Endodermal cell (in vitro differentiated cells): ENCODE data around the gene KLC4. TPM values are rescaled to one million over a fixed set of nuclear protein-coding genes. Genes with fewer than 3 reads are reported as not detected.
"Not testable (repeated sequence)": the region's sequence is repeated elsewhere in the genome, so short reads cannot be mapped to it uniquely, and the experiment has no call there.

ENCODE experiments used
- DNase-seq: peaks from one replicate; pipeline ENCODE4 v3.0.0-alpha.2; 2017
- H3K27ac ChIP-seq: 2 replicates; pipeline ENCODE4 v1.5.1; 2013; ENCODE audit warnings: mild to moderate bottlenecking, low read depth, low read length, moderate library complexity
- H3K27me3 ChIP-seq: 2 replicates; pipeline ENCODE4 v1.6.1; 2013; ENCODE audit warnings: mild to moderate bottlenecking, low read length, moderate library complexity; ENCODE audit not compliant: insufficient read depth, control insufficient read depth, poor library complexity, severe bottlenecking
- H3K36me3 ChIP-seq: 2 replicates; pipeline ENCODE4 v1.7.0; 2013; ENCODE audit warnings: mild to moderate bottlenecking, low read length, moderate library complexity; ENCODE audit not compliant: control insufficient read depth, insufficient read depth
- H3K4me1 ChIP-seq: one replicate; pipeline ENCODE4 v1.7.0; 2013; ENCODE audit warnings: low read length; ENCODE audit not compliant: control insufficient read depth, insufficient read depth
- H3K4me3 ChIP-seq: 2 replicates; pipeline ENCODE4 v1.5.1; 2013; ENCODE audit warnings: mild to moderate bottlenecking, low read length, moderate library complexity
- H3K9ac ChIP-seq: 2 replicates; pipeline ENCODE4 v1.6.1; 2013; ENCODE audit warnings: mild to moderate bottlenecking, low read length, moderate library complexity; ENCODE audit not compliant: poor library complexity, severe bottlenecking; ENCODE audit errors: extremely low read depth
- H3K9me3 ChIP-seq: 2 replicates; pipeline ENCODE4 v1.6.1; 2013; ENCODE audit warnings: mild to moderate bottlenecking, low read length, moderate library complexity; ENCODE audit not compliant: control insufficient read depth
- H3K27ac Mint-ChIP-seq: 2 replicates; pipeline ENCODE4 v1.8.0; 2020; ENCODE audit warnings: mixed read lengths
- H3K27me3 Mint-ChIP-seq: 2 replicates; pipeline ENCODE4 v1.8.0; 2021; ENCODE audit warnings: mild to moderate bottlenecking, mixed read lengths; ENCODE audit not compliant: insufficient read depth
- H3K36me3 Mint-ChIP-seq: 2 replicates; pipeline ENCODE4 v1.8.0; 2020; ENCODE audit warnings: low read depth, mixed read lengths
- H3K4me1 Mint-ChIP-seq: 2 replicates; pipeline ENCODE4 v1.8.0; 2020; ENCODE audit warnings: mixed read lengths
- H3K4me3 Mint-ChIP-seq: 2 replicates; pipeline ENCODE4 v1.8.0; 2020; ENCODE audit warnings: mild to moderate bottlenecking, moderate library complexity, mixed read lengths
- H3K9me3 Mint-ChIP-seq: 2 replicates; pipeline ENCODE4 v1.8.0; 2020; ENCODE audit warnings: mild to moderate bottlenecking, mixed read lengths
- WGBS, 2 experiments: methylation state at CpG; one replicate each; pipeline versions ENCODE4 v1.1.5 to v1.1.7; 2013; ENCODE audit warnings: missing lambda C conversion rate in 2 of 2, mixed read lengths in 1 of 2; ENCODE audit not compliant: insufficient coverage in 1 of 2, insufficient read length in 1 of 2; 5-methylcytosine and 5-hydroxymethylcytosine counted together
- total RNA-seq, 2 donors: library from RNA; stranded (reverse); fragmentation: NEBNext Ultra II Directional in 1 of 2; extraction: Animal tissue kit (Norgen Biotek cat#: 25700) in 1 of 2; gene quantifications; 2 replicates in 1 of 2; 3 replicates in 1 of 2; pipeline ENCODE4 v1.2.1, GENCODE V29; 2021
- TF ChIP-seq, protein P1 (sequence below): fragments of 200-600 bp; sonication (generic); conservative IDR thresholded peaks from 2 replicates; pipeline ENCODE4 v1.5.0; 2021; ENCODE audit warnings: antibody characterized with exemption, mild to moderate bottlenecking

The KLC4 gene
- total RNA-seq, 2 donors from 2014 or later: 36.6 to 38.0 TPM

- Histone ChIP-seq H3K9ac (no peak overlapping the region), H3K36me3 (peaks cover 3% of the 10 kb centered on the region), H3K4me3 (no peak overlapping the region), H3K4me1 (peaks cover 8% of the 10 kb centered on the region), H3K27me3 (no peaks in the 10 kb centered on the region), H3K9me3 (no peaks in the 10 kb centered on the region), H3K27ac (no peak overlapping the region)
- TF ChIP-seq, protein P1, sequence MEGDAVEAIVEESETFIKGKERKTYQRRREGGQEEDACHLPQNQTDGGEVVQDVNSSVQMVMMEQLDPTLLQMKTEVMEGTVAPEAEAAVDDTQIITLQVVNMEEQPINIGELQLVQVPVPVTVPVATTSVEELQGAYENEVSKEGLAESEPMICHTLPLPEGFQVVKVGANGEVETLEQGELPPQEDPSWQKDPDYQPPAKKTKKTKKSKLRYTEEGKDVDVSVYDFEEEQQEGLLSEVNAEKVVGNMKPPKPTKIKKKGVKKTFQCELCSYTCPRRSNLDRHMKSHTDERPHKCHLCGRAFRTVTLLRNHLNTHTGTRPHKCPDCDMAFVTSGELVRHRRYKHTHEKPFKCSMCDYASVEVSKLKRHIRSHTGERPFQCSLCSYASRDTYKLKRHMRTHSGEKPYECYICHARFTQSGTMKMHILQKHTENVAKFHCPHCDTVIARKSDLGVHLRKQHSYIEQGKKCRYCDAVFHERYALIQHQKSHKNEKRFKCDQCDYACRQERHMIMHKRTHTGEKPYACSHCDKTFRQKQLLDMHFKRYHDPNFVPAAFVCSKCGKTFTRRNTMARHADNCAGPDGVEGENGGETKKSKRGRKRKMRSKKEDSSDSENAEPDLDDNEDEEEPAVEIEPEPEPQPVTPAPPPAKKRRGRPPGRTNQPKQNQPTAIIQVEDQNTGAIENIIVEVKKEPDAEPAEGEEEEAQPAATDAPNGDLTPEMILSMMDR: no peak
- WGBS, 2 experiments: 86 to 99% methylated on average over 3 to 4 of the region's 4 CpGs
- H3K4me3 Mint-ChIP-seq: no peak overlapping the region
- H3K4me1 Mint-ChIP-seq: peaks cover 25% of the 10 kb centered on the region
- H3K27me3 Mint-ChIP-seq: no peaks in the 10 kb centered on the region
- DNase-seq: no peak
- no peaks in the 10 kb centered on the region for H3K9me3 Mint-ChIP-seq
- H3K27ac Mint-ChIP-seq: peak overlapping the region; percentile 53
- H3K36me3 Mint-ChIP-seq: peaks cover 4% of the 10 kb centered on the region
Measured at GRCh38 chr6:43081043-43081442, 21.6 kb downstream of the KLC4 start.

DNA sequence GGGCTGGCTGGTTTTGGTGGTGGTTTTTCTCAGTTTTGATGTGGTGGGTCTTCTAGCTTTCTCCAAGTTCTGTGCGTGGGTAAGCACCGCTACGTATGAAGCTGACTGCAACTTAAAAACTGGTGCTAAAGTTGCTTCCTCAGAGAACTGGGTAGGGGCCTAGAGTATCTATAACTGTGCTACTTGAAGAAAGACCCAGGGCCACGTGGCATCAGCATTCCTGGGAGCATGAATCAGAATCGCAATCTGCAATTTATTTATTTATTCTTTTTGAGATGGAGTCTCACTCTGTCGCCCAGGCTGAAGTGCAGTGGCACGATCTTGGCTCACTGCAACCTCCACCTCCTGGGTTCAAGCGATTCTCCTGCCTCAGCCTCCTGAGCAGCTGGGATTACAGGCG, 22.5 kb downstream of the KLC4 start:
- peaks cover 28% of the 10 kb centered on the region for H3K4me1 Mint-ChIP-seq
- H3K27ac Mint-ChIP-seq: peak overlapping the region; percentile 39
- not testable (repeated sequence) for H3K36me3 Mint-ChIP-seq, H3K36me3 ChIP-seq, H3K27me3 Mint-ChIP-seq, H3K9me3 Mint-ChIP-seq, H3K4me3 Mint-ChIP-seq, H3K27ac ChIP-seq, H3K27me3 ChIP-seq, H3K9me3 ChIP-seq, H3K9ac ChIP-seq, H3K4me1 ChIP-seq, H3K4me3 ChIP-seq
- 88 to 95% methylated on average over 7 to 9 of the region's 9 CpGs for WGBS, 2 experiments
- peak; percentile 24 for DNase-seq

DNA sequence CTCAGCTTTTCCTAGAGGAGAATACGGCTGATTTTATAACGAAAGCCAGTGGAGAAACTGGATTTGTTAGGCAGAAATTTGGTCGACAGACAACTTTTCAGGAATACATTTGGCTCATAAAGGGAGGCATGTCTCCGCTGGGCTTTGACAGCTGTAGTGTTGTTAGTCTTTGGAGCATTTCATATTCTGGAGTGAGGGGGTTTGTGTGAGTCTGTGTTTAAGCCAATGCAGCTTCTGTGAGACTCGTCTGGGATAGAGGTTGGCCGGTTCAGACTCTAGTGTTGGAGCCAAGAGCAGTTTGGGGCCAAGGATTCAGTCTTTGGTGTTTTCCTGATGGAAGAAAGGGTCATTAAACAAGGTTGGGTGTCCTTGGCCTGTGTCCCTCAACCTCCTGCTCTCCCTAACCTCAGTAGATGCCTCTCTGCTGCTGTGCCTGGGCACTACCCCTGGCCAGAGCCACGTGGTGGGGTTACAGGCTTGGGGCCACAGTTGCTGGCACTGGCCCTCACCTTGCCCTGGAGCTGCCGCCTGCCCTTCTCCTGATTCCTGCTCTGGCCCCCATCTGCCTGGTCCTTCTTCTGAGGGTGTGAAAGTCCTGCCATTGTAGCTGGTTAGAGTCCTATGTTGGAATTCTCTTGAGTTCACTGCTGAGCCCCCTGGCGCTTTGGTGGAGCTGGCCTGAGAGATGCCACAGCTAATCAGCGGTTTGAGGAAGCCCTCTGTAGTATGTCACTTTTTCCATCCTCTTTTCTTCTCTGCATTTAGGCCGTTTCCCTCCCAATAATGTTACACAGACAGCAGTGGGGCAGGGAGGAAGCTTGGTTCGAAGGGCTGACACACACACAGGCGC, 23.6 kb downstream of the KLC4 start:
- Histone ChIP-seq H3K27ac (no peak overlapping the region), H3K9ac (no peak overlapping the region), H3K36me3 (peaks cover 3% of the 10 kb centered on the region), H3K9me3 (no peaks in the 10 kb centered on the region), H3K4me1 (peaks cover 4% of the 10 kb centered on the region), H3K27me3 (no peaks in the 10 kb centered on the region), H3K4me3 (no peak overlapping the region)
- H3K27me3 Mint-ChIP-seq: no peaks in the 10 kb centered on the region
- TF ChIP-seq, protein P1: no peak
- H3K27ac Mint-ChIP-seq: peak overlapping the region; percentile 53
- H3K36me3 Mint-ChIP-seq: peaks cover 7% of the 10 kb centered on the region
- WGBS, 2 experiments: 82 to 89% methylated on average over 6 to 13 of the region's 13 CpGs
- H3K4me3 Mint-ChIP-seq: no peak overlapping the region
- peaks cover 24% of the 10 kb centered on the region for H3K4me1 Mint-ChIP-seq
- no peak for DNase-seq
- H3K9me3 Mint-ChIP-seq: no peaks in the 10 kb centered on the region
